Retinal pigment epithelial cell (primary cell): ENCODE results near the gene DDX54.

Experiments used
- DNase-seq: peaks from one replicate; pipeline ENCODE4 v3.0.0-alpha.2; 2010; ENCODE audit warnings: low read depth
- H3K4me3 ChIP-seq: 2 replicates; pipeline ENCODE4 v1.5.1; 2011; ENCODE audit warnings: mild to moderate bottlenecking, low read length, control low read depth, moderate library complexity
- CTCF ChIP-seq: conservative IDR thresholded peaks from 2 replicates; pipeline ENCODE4 v1.5.1; 2011; ENCODE audit warnings: low read depth, low read length, control low read depth, inconsistent platforms

The DDX54 gene

DNA sequence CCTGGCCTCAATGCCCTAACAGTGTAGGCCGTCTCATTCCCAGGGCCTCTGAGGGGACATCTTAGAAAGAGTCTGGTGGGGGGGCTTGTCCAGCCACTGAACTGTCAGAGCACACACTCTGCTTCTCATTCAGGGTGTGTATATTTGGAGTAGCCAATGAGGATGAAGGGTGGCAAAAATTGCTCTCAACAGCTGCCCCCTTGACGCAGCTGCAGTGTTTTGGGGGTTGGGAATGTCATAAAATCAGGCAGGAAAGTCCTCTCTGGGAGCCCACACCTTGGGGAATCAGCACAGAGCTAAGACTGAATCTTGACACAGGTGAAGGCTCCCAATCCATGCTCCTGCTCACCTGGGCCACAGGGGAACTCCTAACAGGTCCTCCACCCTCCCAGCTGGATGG lies 51.2 kb downstream of the DDX54 start:
- DNase-seq = no peak
- H3K4me3 ChIP-seq = no peak overlapping the region
- no peak for TF ChIP-seq CTCF

GRCh38 chr12:113133666-113134065 lies 51.6 kb downstream of the DDX54 start:
- H3K4me3 ChIP-seq = no peak overlapping the region
- no peak for TF ChIP-seq CTCF
- DNase-seq = no peak

DNA sequence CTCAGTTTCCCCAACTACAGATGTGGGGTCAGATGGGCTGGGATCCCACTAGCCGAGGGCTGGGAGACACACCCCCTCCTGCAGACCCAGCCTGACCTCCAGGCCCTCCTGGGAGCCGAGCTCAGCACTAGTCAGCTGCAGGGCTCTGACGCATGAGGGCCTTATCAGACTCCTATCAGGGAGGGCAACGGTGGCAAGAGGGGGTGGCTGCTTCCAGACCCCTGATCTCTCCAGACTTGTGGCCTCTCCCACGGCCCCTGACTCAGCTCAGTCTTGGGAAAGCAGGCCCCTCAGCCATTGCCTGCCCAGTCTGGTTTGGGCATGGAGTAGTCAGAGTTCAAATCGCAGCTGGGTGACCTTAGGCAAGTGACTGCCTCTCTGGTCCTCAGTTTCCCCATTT lies 52.2 kb downstream of the DDX54 start:
- no peak for DNase-seq
- TF ChIP-seq CTCF = no peak
- H3K4me3 ChIP-seq = no peak overlapping the region

GRCh38 chr12:113131556-113131955 lies 53.7 kb downstream of the DDX54 start:
- no peak for TF ChIP-seq CTCF
- no peak overlapping the region for H3K4me3 ChIP-seq
- no peak for DNase-seq

GRCh38 chr12:113130457-113131135 lies 54.7 kb downstream of the DDX54 start:
- peak; percentile 50 for TF ChIP-seq CTCF
- no peak for DNase-seq
- H3K4me3 ChIP-seq = no peak overlapping the region

DNA sequence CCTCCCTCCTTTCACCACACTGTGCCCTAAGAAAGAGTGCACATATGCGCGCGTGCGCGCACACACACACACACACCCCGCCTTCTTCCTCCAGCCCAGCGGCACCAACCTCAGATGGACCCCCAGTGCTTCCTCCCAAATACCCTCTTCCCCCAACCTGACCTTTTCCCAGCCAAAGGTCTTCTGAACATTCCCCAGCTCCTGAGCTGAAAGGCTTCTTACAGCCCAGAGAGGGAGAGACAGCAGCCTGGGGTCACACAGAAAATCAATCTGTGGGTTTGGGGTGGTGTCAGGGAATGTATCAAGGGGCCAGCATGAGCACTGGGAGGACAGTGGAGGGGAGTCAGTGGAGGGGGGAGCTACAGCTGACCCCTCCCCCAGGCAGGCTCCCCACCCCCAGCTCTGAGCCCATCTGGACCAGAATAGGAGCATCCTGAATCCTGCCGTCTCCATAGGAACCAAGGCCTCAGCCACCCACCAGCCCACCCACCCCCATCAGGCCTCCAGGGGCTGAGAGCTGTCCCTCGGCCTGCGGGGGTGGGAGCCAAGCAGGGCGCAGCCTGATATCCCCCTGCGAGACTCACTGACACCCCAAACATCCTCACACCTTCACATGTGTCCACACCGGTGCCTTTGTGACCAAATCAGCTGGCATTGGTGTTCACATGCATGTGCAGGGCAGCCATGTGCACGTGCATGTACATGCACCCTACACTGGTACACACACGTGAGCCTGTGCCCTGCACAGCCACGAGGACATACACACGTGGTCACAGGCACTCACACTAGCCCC lies 55.4 kb downstream of the DDX54 start:
- TF ChIP-seq CTCF = no peak

More for the DNA sequence above, 55.4 kb downstream of the DDX54 start:
- H3K4me3 ChIP-seq = no peak overlapping the region
- no peak for DNase-seq
